ENCODE data around the gene PDS5B. TPM values are rescaled to one million over a fixed set of nuclear protein-coding genes. Genes with fewer than 3 reads are reported as not detected.

Gene PDS5B, protein sequence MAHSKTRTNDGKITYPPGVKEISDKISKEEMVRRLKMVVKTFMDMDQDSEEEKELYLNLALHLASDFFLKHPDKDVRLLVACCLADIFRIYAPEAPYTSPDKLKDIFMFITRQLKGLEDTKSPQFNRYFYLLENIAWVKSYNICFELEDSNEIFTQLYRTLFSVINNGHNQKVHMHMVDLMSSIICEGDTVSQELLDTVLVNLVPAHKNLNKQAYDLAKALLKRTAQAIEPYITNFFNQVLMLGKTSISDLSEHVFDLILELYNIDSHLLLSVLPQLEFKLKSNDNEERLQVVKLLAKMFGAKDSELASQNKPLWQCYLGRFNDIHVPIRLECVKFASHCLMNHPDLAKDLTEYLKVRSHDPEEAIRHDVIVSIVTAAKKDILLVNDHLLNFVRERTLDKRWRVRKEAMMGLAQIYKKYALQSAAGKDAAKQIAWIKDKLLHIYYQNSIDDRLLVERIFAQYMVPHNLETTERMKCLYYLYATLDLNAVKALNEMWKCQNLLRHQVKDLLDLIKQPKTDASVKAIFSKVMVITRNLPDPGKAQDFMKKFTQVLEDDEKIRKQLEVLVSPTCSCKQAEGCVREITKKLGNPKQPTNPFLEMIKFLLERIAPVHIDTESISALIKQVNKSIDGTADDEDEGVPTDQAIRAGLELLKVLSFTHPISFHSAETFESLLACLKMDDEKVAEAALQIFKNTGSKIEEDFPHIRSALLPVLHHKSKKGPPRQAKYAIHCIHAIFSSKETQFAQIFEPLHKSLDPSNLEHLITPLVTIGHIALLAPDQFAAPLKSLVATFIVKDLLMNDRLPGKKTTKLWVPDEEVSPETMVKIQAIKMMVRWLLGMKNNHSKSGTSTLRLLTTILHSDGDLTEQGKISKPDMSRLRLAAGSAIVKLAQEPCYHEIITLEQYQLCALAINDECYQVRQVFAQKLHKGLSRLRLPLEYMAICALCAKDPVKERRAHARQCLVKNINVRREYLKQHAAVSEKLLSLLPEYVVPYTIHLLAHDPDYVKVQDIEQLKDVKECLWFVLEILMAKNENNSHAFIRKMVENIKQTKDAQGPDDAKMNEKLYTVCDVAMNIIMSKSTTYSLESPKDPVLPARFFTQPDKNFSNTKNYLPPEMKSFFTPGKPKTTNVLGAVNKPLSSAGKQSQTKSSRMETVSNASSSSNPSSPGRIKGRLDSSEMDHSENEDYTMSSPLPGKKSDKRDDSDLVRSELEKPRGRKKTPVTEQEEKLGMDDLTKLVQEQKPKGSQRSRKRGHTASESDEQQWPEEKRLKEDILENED (N-terminal part only)
- 8.1 and 18.8 TPM in 2 replicates for total RNA-seq

DNA sequence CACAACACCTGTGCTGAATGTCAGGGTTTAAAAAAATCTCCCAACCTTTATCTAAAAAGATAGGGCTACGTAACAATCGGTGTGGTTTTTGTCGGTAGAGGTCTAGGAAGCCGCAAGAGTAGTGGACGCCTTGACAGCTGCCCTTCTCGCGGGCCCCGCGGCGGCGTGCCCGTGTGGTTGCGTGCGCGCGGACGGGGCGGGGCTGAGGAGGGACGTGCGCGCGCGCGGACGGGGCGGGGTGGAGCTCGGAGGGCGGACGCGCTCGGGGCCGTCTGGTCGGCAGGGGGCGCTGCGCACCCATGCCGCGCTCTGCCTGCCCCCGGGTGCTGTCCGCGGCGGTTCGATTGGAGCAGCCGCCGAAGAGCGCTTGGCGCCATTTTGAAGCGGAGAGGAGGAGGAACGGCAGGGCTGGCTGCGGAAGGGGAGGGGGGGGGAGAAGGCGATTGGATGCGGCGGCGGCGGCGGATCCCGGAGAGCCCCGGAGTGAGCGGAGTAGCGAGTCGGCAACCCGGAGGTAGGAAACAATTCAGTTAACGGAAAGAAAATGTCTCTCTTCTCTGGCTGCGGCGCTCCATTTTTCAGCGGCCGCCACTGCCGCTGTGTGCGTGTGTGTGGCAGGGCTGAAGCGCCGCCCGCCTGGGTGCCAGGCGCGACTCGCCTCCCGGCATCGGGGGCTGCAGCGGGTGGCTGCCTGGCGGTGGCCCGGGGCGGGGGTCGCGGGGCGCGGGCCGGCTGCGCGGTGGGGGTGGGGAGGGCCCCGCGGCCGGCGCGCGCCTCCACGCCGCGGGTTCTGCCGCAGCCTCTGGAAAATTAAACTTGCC is at the start of gene PDS5B:
Gene PDS5B (plus strand): TSS at position 373 of the 821 bp plus-strand sequence. CDS start 62,321 bp downstream, outside the sequence.

DNA sequence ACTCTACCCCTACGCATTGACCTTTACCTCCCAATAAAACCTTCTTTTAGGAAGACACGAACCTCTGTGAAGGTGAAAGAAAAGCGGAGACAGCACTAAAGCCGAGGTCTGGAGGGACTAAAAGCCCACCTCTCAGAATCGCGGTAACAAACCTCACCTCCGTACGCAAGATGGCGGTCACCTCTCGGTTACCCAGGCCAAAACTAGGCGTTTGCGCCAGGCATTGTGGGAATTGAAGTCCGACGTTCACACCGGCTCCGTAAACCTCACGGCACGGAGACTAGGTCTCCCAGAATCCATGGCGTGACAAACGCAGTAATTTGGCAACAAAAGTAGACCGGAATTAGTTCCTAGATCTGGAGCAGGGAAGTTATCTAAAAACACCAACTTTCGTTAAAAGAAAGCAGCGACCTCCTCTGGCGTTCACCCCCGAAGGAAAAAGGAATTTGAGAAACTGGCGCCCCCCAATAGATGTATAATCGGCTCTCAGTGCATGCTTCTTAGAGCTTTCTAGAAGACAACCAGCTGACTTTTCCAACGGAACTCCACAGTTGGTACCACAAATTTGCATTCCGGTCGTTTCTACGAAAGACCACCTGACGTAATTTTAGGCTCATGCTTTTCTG is 47.5 kb upstream of the PDS5B start, which contains the start of gene N4BP2L2:
Gene N4BP2L2 (minus strand): TSS at position 175 of the 626 bp plus-strand sequence. CDS start 1,768 bp downstream, outside the sequence.

Other genes starting within 250 kb of the PDS5B start
- gene N4BP2L1, start 158.3 kb upstream of the PDS5B start, total RNA-seq: 0.71 and 2.6 TPM in 2 replicates
- 32.0 and 50.0 TPM in 2 replicates for gene N4BP2L2, start 47.7 kb upstream of the PDS5B start, total RNA-seq